Measurements from ENCODE around the gene NEURL1B.
"Not testable (repeated sequence)": the region's sequence is repeated elsewhere in the genome, so short reads cannot be mapped to it uniquely, and the experiment has no call there.

Gene NEURL1B

DNA sequence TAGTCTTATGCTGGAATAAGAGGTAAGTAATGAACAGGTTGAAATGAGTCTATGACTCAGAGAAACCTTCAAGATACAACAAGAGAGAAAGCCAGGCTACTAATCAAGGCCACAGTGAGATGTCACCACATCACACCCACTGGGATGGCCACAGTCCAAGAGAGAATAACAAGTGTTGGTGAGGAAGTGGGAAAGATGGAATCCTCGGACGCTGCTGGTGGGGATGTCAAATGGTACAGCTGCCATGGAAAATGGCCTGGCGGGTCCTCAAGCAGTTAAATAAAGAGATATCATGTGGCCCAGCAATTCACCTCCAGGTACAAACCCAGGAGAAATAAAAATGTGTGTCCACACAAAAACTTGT lies 41.9 kb upstream of the NEURL1B start:
- peaks cover 9% of the 10 kb centered on the region for H3K4me1 ChIP-seq (ENCODE audit: control insufficient read depth, insufficient read depth, low read length)
- H3K9ac ChIP-seq (ENCODE audit: low read length), result no peak overlapping the region
- H3K36me3 ChIP-seq (ENCODE audit: control insufficient read depth, insufficient read depth, low read length), result no peaks in the 10 kb centered on the region
- H3K27me3 ChIP-seq (ENCODE audit: control insufficient read depth, insufficient read depth, low read length), result no peaks in the 10 kb centered on the region
- no peak overlapping the region for H3K27ac ChIP-seq (ENCODE audit: low read depth, low read length)
- no peak overlapping the region for H3K4me3 ChIP-seq (ENCODE audit: low read length)

DNA sequence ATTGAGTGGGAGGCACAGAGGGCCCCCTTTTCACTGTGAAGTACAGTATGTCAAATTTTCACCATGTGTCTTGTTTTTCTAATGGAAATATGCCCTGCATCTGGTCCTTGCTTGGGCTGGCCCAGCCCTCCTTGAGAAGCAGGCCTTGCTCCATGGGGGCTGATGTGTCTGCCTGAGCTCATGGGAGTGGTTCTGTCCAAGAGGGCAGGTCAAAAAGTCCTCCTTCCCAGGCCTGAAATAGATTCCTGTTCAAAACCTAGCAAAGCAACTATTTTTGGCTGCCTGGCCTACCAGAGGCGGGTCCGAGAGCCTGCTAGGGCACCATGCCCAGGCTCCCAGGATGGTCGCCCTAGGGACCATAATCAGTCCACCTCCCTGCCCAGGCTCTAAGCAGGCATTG lies 40.5 kb upstream of the NEURL1B start:
- H3K9ac ChIP-seq (ENCODE audit: low read length), result no peak overlapping the region
- H3K4me1 ChIP-seq (ENCODE audit: control insufficient read depth, insufficient read depth, low read length), result peaks cover 9% of the 10 kb centered on the region
- H3K4me3 ChIP-seq (ENCODE audit: low read length), result no peak overlapping the region
- H3K36me3 ChIP-seq (ENCODE audit: control insufficient read depth, insufficient read depth, low read length), result no peaks in the 10 kb centered on the region
- H3K27ac ChIP-seq (ENCODE audit: low read depth, low read length), result no peak overlapping the region
- no peaks in the 10 kb centered on the region for H3K27me3 ChIP-seq (ENCODE audit: control insufficient read depth, insufficient read depth, low read length)

DNA sequence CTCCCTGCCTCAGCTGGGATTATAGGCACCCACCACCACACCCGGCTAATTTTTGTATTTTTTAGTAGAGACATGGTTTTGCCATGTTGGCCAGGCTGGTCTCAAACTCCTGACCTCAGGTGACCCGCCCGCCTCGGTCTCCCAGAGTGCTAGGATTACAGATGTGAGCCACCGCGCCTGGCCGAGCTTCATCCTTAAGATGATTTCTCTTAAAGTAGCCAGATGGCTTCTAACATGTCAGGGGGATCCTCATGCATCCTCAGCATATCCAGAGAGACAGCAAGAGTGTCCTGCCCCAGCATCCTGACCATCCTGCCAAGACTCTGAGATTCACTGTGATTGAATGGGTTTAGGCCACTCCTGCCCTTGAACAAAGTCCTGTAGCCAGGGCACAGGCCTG lies 39.5 kb upstream of the NEURL1B start:
- H3K4me3 ChIP-seq (ENCODE audit: low read length); H3K36me3 ChIP-seq (ENCODE audit: control insufficient read depth, insufficient read depth, low read length); H3K9ac ChIP-seq (ENCODE audit: low read length); H3K27ac ChIP-seq (ENCODE audit: low read depth, low read length); H3K27me3 ChIP-seq (ENCODE audit: control insufficient read depth, insufficient read depth, low read length); H3K4me1 ChIP-seq (ENCODE audit: control insufficient read depth, insufficient read depth, low read length): not testable (repeated sequence)

DNA sequence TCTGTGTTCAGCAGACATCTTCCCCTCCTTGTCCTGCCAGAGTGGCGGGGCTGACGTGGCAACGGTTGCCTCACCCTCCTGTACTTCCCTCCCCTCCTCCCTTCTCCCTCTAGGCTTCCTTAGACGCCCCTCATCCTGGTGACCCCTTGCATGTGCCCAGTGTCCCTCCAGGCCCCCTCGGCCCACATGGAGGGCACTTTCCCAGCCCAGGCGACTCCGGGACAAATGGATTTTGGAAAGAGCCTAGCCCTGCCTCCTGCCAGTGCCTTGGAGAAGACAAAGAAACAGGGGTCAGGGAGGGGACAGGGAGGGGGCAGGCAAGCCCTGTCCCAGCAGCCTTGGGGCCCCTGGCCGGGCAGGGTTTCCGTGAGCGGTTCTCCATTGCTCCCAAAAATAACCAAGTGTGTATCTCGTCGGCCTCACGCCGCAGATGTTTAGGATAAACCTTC lies 38.3 kb upstream of the NEURL1B start:
- Histone ChIP-seq H3K36me3 (ENCODE audit: control insufficient read depth, insufficient read depth, low read length) (no peaks in the 10 kb centered on the region), H3K27me3 (ENCODE audit: control insufficient read depth, insufficient read depth, low read length) (no peaks in the 10 kb centered on the region), H3K27ac (ENCODE audit: low read depth, low read length) (peak overlapping the region; percentile 88), H3K9ac (ENCODE audit: low read length) (no peak overlapping the region), H3K4me3 (ENCODE audit: low read length) (no peak overlapping the region), H3K4me1 (ENCODE audit: control insufficient read depth, insufficient read depth, low read length) (peaks cover 9% of the 10 kb centered on the region)

DNA sequence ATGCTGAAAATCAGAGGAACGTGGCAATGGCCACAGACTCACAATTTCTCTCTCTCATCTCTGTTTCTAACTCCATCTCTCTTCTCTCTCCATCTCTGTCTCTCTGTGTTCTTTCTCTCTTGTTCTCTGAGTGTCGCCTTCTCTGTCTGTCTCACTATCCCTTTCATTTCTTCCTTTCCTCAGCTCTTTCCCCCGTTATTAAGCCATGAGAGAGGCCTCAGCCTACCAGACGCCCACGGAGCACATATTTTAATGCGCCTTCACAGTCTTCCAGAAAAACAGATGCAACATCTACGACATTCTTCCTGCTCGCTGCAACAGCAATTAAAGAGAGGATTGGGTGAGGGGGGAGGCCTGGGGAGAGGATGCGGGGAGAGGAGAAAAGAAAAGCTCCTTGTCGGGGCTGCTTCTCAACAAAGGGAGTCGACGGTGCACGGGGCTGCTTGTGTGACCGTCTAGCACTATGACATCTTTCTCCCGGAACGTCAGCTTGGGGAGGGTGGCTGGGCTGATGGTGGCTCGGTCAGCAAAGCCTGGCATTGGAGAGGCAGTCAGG lies 37.7 kb upstream of the NEURL1B start:
- Histone ChIP-seq H3K4me3 (ENCODE audit: low read length) (peak overlapping the region; percentile 6), H3K4me1 (ENCODE audit: control insufficient read depth, insufficient read depth, low read length) (peaks cover 9% of the 10 kb centered on the region), H3K36me3 (ENCODE audit: control insufficient read depth, insufficient read depth, low read length) (no peaks in the 10 kb centered on the region), H3K27me3 (ENCODE audit: control insufficient read depth, insufficient read depth, low read length) (no peaks in the 10 kb centered on the region), H3K27ac (ENCODE audit: low read depth, low read length) (peak overlapping the region; percentile 88), H3K9ac (ENCODE audit: low read length) (no peak overlapping the region)

DNA sequence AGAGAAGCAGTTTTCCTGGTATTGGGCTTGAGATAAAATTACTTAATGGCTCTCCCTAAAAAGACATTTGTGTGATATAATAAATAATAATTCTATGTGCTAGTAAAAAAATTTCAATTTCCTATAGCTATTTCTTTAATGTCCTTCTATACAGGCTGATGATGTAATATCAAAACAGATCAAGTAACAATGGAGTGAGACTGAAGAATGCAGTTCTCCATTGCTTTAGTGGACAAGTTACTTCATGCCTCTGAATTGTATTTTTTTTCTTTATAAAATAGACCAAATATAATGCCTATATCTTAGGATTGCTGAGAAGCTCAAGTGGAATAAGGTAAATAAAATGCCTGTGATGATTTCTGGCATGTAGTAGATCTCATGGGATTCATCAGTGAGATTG lies 35.6 kb upstream of the NEURL1B start:
- H3K36me3 ChIP-seq (ENCODE audit: control insufficient read depth, insufficient read depth, low read length), result no peaks in the 10 kb centered on the region
- H3K4me3 ChIP-seq (ENCODE audit: low read length), result no peak overlapping the region
- H3K4me1 ChIP-seq (ENCODE audit: control insufficient read depth, insufficient read depth, low read length), result peaks cover 9% of the 10 kb centered on the region
- no peaks in the 10 kb centered on the region for H3K27me3 ChIP-seq (ENCODE audit: control insufficient read depth, insufficient read depth, low read length)
- H3K27ac ChIP-seq (ENCODE audit: low read depth, low read length), result no peak overlapping the region
- H3K9ac ChIP-seq (ENCODE audit: low read length), result no peak overlapping the region

DNA sequence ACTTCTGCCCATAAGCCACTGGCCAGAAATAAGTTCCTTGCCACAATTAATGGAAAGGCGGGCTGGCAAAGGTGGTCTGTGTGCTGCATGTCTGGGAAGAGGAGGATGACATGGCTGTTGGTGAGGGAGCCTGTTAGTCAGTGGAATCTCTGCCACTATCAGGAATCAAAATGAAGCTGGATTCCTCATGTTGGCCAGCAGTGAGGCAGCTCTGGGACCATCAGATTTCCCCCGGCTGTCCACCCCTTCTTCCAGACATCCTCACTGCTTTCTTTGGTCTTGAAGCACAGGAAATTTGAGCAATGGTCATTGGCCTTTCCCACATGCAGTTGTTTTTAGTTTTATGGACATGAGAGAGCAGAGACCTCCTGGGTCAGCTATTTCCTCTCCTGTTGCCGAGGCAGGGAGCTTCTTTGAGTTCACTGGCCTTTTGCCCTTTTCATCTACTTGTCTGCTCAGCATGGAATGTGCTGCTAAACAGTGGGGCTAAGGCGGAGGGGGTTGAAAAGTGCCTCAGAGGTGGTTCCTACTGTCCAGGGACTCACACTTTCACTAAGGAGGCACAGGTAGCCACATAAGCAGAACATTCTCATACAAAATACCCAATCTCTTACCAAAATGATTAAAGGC lies 34.8 kb upstream of the NEURL1B start:
- Histone ChIP-seq H3K27me3 (ENCODE audit: control insufficient read depth, insufficient read depth, low read length) (no peaks in the 10 kb centered on the region), H3K4me1 (ENCODE audit: control insufficient read depth, insufficient read depth, low read length) (peaks cover 9% of the 10 kb centered on the region), H3K9ac (ENCODE audit: low read length) (no peak overlapping the region), H3K27ac (ENCODE audit: low read depth, low read length) (no peak overlapping the region), H3K36me3 (ENCODE audit: control insufficient read depth, insufficient read depth, low read length) (no peaks in the 10 kb centered on the region), H3K4me3 (ENCODE audit: low read length) (no peak overlapping the region)

DNA sequence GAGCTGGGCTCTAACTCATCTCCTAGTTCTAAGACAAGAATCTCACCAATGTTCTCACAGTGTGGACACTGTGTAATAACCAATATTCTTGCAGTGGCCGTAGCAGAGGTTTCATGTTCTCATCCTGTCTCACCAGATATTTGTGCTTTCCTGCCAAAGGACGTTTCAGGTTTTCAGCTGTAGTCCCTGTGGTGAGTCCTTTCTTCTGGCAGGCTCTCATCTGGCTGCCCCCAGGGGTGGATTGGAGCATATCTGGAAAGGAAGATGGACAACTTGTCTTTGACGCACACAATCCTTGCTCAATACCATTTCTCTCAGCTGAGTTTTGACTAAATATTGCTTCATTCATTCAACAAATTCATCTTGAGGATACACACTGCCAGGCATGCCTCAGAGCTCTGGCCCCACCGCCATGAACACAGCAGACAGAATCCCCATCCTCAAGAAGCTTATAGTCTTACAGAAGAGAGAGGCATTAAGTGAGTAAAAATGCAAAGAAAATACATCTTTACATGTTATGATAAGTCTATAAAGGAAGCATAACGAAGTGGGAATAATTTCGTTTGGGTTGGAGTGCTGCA lies 33.8 kb upstream of the NEURL1B start:
- Histone ChIP-seq H3K9ac (ENCODE audit: low read length) (no peak overlapping the region), H3K27ac (ENCODE audit: low read depth, low read length) (no peak overlapping the region), H3K4me3 (ENCODE audit: low read length) (no peak overlapping the region), H3K4me1 (ENCODE audit: control insufficient read depth, insufficient read depth, low read length) (peaks cover 9% of the 10 kb centered on the region), H3K36me3 (ENCODE audit: control insufficient read depth, insufficient read depth, low read length) (no peaks in the 10 kb centered on the region), H3K27me3 (ENCODE audit: control insufficient read depth, insufficient read depth, low read length) (no peaks in the 10 kb centered on the region)

DNA sequence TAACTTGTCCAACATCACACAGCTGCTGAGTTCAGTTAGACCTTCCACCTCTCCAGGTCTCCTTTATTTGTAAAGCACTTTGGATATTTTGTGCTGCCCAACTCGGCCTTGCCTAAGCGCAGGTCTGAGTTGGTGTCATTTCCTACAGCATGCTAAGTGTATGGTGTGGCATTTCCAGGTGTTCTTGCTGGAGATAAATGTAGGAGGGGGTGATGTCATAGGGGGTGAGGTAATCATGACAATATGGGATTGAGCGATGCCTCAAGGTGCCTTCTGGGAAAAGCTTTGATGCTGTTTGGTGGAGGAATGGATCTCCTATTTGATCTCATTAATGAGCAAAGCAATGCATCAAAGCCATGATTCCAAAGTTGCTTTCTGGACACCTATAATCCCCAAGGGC lies 32.3 kb upstream of the NEURL1B start:
- no peaks in the 10 kb centered on the region for H3K36me3 ChIP-seq (ENCODE audit: control insufficient read depth, insufficient read depth, low read length)
- H3K27me3 ChIP-seq (ENCODE audit: control insufficient read depth, insufficient read depth, low read length), result no peaks in the 10 kb centered on the region
- H3K9ac ChIP-seq (ENCODE audit: low read length), result no peak overlapping the region
- no peak overlapping the region for H3K4me3 ChIP-seq (ENCODE audit: low read length)
- no peaks in the 10 kb centered on the region for H3K4me1 ChIP-seq (ENCODE audit: control insufficient read depth, insufficient read depth, low read length)
- H3K27ac ChIP-seq (ENCODE audit: low read depth, low read length), result no peak overlapping the region

DNA sequence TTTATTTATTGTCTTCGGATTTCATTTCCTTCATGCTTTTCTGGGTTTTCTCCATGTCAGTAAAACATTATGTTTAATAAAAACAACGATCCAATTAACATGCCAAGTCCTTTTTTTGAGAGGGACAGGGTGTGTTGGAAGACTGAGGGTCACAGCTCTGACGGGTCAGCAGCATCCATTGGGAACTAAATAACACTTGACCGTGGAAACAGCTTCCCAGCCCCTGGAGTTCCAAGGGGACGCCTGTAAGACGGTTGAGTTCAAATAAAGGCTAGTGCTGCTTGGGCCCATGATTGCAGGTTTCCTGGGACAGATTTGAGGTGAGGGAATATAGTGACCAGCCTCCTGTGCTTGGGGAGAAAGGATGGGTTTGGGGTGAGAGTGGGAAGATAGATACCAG lies 30.4 kb upstream of the NEURL1B start:
- Histone ChIP-seq H3K4me1 (ENCODE audit: control insufficient read depth, insufficient read depth, low read length) (no peaks in the 10 kb centered on the region), H3K27ac (ENCODE audit: low read depth, low read length) (no peak overlapping the region), H3K36me3 (ENCODE audit: control insufficient read depth, insufficient read depth, low read length) (no peaks in the 10 kb centered on the region)

DNA sequence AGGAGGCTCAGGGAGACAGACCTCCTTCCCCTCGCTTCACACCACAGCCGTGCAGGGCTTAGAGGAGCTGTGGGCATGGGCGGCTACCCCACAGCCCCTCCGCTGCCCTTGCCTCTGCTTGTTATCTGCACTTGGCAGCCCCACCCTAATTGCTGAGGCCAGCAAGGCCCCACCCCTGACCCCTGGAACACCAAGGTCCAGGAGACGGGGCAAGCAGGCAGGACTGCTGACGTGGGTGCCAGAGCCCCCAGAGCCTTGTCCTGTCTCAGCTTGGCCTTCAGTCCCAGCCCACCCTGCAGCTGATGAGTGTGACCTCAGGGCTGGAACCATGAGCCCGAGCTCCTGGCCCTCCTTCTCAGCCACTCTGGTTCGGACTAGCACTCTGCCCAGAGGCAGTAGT lies 29.1 kb upstream of the NEURL1B start:
- Histone ChIP-seq H3K36me3 (ENCODE audit: control insufficient read depth, insufficient read depth, low read length) (no peaks in the 10 kb centered on the region), H3K9ac (ENCODE audit: low read length) (no peak overlapping the region), H3K4me3 (ENCODE audit: low read length) (no peak overlapping the region), H3K4me1 (ENCODE audit: control insufficient read depth, insufficient read depth, low read length) (no peaks in the 10 kb centered on the region), H3K27me3 (ENCODE audit: control insufficient read depth, insufficient read depth, low read length) (no peaks in the 10 kb centered on the region), H3K27ac (ENCODE audit: low read depth, low read length) (no peak overlapping the region)

More for the DNA sequence above, 30.4 kb upstream of the NEURL1B start:
- H3K27me3 ChIP-seq (ENCODE audit: control insufficient read depth, insufficient read depth, low read length), result no peaks in the 10 kb centered on the region
- H3K4me3 ChIP-seq (ENCODE audit: low read length), result no peak overlapping the region
- H3K9ac ChIP-seq (ENCODE audit: low read length), result no peak overlapping the region

DNA sequence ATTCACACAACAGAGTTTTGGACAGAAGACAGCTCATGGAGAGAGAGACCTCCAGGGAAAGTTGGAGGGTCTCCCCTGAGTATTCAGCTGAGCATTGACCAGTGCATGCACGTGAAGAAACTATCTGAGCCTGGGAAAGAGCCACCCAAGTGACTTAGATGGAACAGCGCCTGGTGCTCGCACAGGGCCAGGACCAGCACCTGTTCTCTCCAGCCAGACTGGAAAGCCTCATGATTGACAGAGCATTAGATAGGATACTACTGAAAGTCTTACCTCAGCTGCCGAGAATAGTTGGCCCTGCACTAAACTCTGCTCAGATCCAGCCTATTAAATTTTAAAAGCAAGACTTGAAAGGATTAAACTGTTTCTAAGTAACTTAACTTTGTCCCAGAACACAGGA lies 28.3 kb upstream of the NEURL1B start:
- no peak overlapping the region for H3K4me3 ChIP-seq (ENCODE audit: low read length)
- no peak overlapping the region for H3K9ac ChIP-seq (ENCODE audit: low read length)
- H3K36me3 ChIP-seq (ENCODE audit: control insufficient read depth, insufficient read depth, low read length), result no peaks in the 10 kb centered on the region
- H3K4me1 ChIP-seq (ENCODE audit: control insufficient read depth, insufficient read depth, low read length), result no peaks in the 10 kb centered on the region
- no peak overlapping the region for H3K27ac ChIP-seq (ENCODE audit: low read depth, low read length)
- no peaks in the 10 kb centered on the region for H3K27me3 ChIP-seq (ENCODE audit: control insufficient read depth, insufficient read depth, low read length)

DNA sequence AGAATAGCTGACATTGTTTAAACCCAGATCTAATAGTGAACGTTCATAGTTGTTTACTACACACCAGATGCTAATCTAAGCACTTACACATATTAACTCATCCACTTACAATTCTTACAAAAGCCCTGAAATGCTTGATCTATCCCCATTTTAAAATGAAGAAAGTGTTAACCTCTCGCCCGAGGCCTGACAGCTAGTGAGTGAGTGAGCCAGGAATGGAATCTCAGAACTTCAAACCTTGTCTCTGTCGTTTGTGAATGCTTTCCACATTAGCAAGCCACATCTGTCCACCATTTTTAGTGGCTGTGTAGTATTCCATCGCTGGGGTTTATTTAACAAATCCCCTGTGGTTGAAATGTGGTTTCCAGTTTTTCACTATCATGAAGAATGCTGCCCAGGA lies 24.9 kb upstream of the NEURL1B start:
- Histone ChIP-seq H3K4me3 (ENCODE audit: low read length) (no peak overlapping the region), H3K27me3 (ENCODE audit: control insufficient read depth, insufficient read depth, low read length) (no peaks in the 10 kb centered on the region), H3K27ac (ENCODE audit: low read depth, low read length) (no peak overlapping the region), H3K36me3 (ENCODE audit: control insufficient read depth, insufficient read depth, low read length) (no peaks in the 10 kb centered on the region), H3K9ac (ENCODE audit: low read length) (no peak overlapping the region), H3K4me1 (ENCODE audit: control insufficient read depth, insufficient read depth, low read length) (no peaks in the 10 kb centered on the region)
